HPDE6-E6E7 (cell line): ENCODE results near the gene PEX5.
"Not testable (repeated sequence)": the region's sequence is repeated elsewhere in the genome, so short reads cannot be mapped to it uniquely, and the experiment has no call there.

Source experiments
- DNase-seq: peaks from one replicate; pipeline ENCODE4 v3.0.0; 2011; ENCODE audit warnings: missing footprints; ENCODE audit errors: extremely low spot score

PEX5 gene

DNA sequence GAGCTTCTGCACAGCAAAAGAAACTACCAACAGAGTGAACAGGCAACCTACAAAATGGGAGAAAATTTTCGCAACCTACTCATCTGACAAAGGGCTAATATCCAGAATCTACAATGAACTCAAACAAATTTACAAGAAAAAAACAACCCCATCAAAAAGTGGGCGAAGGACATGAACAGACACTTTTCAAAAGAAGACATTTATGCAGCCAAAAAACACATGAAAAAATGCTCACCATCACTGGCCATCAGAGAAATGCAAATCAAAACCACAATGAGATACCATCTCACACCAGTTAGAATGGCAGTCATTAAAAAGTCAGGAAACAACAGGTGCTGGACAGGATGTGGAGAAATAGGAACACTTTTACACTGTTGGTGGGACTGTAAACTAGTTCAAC, 24.3 kb downstream of the PEX5 start:
- DNase-seq, result not testable (repeated sequence)

DNA sequence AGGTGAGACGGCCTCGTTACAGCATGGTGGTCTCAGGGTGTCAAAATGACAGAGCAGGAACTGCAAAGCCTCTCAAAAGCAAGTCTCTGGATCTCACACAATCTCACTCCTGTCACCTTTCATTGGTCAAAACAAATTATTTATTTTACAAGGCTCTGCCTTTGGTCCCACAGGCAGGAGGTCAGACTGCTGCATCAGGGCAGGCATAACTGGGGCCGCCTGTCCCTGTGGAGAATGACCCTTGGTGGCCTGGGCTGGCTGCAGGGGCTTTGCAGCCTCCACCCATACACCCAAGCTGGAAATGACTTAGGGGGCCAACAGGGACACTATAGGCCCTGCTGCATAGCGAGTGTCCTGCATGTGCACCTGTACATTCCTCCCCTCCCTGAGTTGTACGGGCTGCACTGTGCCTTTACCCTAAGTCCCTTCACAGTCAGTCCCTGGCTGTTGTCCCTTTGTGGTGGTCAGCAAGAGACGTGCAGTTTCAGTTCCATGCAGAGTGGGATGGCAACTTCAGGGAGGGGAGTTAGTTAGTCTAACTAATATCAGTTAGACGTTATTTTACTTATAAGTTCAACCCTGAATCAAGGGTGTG, 28.1 kb downstream of the PEX5 start:
- DNase-seq, result no peak

- DNase-seq, result peak; percentile 36
These were observed 30.2 kb downstream of the PEX5 start for GRCh38 chr12:7219599-7220243.

GRCh38 chr12:7221486-7221885, 32.0 kb downstream of the PEX5 start:
- DNase-seq, result no peak

GRCh38 chr12:7229741-7230140, 40.3 kb downstream of the PEX5 start:
- no peak for DNase-seq

DNA sequence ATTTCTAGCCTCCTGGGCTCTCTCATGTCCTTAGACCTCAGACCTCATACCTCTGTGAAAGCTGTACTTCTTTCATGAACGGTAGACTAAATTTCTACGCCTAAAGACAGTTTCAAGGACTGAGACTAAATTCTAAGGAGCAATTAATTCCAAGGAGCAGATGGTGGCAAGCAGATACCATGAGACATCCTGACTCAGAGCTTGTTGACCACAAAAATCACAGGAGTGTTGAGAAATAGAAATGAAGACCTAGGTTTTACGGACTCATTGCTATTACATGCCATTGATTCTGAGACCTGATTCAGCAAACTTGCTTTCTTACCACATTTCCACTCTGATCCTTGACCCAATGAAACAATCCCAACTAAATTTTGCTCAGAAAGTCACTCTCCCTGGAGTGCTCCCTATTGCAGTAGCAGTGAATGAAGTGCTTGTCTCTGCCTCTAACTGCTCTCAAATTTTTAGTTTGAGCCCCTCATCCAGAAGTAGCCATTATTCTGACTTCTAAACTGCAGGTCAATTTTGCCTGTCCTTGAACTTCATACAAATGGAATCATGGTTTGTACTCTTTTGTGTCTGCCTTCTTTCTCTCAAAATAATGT, 52.0 kb downstream of the PEX5 start:
- DNase-seq, result no peak

DNA sequence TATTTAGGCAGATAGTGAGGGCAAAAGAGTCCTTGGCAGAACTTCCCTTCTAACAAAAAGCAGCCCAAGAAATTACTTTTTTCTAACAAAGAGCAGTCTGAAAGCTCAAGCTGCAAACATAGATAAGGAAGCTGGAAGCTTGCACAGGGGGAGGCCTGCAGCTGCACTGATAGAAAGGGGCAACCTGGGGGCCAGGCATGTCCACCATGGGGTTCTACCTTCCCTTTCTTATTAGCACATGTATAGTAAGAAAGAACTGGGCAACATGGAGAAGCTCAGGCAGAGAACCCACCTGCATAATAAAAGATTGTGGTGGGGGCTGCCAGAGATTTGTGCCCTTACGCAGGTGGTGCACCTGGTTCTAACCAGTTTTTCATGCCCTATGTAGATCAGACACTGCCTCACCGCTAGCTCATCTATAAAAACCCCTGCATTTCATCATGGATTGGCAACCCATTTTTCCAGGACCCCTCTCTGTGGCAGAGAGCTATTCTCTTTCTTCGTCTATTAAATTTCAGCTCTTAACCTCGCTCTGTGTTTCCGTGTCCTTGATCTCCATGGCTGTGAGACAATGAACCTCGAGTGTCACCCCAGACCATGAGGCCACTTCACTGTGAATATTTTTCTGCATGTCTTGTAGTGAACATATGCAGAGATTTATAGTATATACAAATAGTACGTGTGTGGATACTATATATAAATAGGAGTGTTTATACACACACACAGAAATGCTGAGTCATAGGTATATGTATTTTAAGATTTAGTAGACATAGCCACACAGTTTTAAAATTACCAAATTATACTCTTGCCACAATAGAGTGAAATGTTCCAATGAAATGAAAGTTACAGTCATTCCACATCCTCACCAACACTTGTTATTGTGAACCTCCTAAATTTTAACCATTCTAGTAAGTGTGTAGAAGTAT, 53.0 kb downstream of the PEX5 start:
- DNase-seq, result no peak

DNA sequence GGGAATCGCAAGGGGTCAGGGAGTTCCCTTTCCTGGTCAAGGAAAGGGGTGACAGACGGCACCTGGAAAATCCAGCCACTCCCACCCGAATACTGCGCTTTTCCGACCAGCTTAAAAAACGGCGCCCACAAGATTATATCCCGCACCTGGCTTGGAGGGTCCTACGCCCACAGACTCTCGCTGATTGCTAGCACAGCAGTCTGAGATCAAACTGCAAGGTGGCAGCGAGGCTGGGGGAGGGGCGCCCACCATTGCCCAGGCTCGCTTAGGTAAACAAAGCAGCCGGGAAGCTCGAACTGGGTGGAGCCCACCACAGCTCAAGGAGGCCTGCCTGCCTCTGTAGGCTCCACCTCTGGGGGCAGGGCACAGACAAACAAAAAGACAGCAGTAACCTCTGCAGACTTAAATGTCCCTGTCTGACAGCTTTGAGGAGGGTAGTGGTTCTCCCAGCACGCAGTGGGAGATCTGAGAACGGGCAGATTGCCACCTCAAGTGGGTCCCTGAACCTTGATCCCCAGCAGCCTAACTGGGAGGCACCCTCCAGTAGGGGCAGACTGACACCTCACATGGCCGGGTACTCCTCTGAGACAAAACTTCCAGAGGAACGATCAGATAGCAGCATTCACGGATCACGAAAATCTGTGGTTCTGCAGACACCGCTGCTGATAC, 62.0 kb downstream of the PEX5 start:
- DNase-seq, result not testable (repeated sequence)

DNA sequence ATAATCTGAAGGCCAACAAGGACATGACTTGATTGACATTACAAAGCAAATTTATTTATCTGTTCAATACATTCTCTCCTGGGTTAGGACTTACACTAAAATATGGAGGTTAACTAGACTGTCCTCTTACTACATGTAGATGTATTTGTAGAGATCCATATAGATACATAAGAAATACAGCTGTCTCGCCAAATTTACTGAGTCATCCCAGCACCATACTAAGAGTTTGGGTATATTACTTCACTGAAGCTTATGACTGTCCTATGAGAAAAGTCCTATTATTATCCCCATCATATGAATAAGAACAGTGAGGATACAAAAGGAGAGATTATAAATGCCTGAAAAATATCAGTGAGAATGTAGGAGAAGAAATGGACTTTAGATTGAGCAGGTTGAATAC, 69.6 kb downstream of the PEX5 start:
- no peak for DNase-seq
